Measurements from ENCODE around the gene TSC22D3.

DNA sequence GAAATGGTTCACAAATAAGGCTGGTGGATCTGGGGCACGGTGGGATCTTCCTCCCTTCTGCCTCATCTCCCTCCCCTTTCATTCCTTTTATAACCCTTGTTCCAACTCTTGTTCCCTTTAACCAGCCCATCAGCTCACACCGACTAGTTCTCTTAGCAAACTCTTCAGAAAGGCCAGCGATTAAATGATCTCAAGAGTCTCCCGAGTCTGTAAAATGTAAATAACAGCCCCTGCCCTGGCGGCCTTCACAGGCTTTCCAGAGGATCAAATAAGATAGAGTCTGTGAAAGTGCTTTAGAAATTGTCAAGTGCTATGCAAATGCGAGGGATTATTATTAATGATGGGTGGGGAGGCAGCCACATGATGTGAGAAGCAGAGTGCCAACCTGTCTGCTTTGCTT, 27.1 kb downstream of the TSC22D3 start:
- TF ChIP-seq EZH2 (IDR thresholded peaks at IDR 0.05; ENCODE audit: borderline replicate concordance, low read length) (no peak), CTCF (IDR thresholded peaks at IDR 0.05; ENCODE audit: low read length) (no peak)

All from OCI-LY1 (cell line).